Neural cell (in vitro differentiated cells): ENCODE results near the gene SNRPF. TPM values are rescaled to one million over a fixed set of nuclear protein-coding genes. Genes with fewer than 3 reads are reported as not detected.

Experiments
- H2AFZ ChIP-seq: fragments of 200-600, 300-800 bp; sonication (generic), shearing (Covaris generic); 2 replicates; pipeline ENCODE4 v1.6.0; 2014; ENCODE audit warnings: low read depth, mild to moderate bottlenecking, antibody characterized with exemption, low read length, moderate library complexity
- H3F3A ChIP-seq: fragments of 200-600 bp; shearing (Covaris generic); 2 replicates; pipeline ENCODE4 v1.6.1; 2016; ENCODE audit warnings: mild to moderate bottlenecking, moderate library complexity, mixed read lengths, antibody characterized with exemption, low read length; ENCODE audit not compliant: insufficient read depth, poor library complexity, severe bottlenecking
- H3K27ac ChIP-seq: fragments of 200-600, 300-800 bp; sonication (generic), shearing (Covaris generic); 2 replicates; pipeline ENCODE4 v1.5.1; 2014; ENCODE audit warnings: mild to moderate bottlenecking, low read length, moderate library complexity
- H3K27me3 ChIP-seq: fragments of 300-800, 200-600 bp; sonication (generic), shearing (Covaris generic); 2 replicates; pipeline ENCODE4 v1.6.0; 2014; ENCODE audit warnings: mild to moderate bottlenecking, low read depth, low read length, moderate library complexity; ENCODE audit not compliant: insufficient read depth
- H3K36me3 ChIP-seq: fragments of 300-800, 200-600 bp; sonication (generic), shearing (Covaris generic); 2 replicates; pipeline ENCODE4 v1.5.1; 2014; ENCODE audit warnings: mild to moderate bottlenecking, antibody characterized with exemption, low read length, moderate library complexity; ENCODE audit not compliant: insufficient read depth
- H3K4me2 ChIP-seq: fragments of 300-800, 200-600 bp; sonication (generic), shearing (Covaris generic); 2 replicates; pipeline ENCODE4 v1.6.0; 2014; ENCODE audit warnings: mild to moderate bottlenecking, low read length
- H3K4me3 ChIP-seq: fragments of 300-800, 200-600 bp; sonication (generic), shearing (Covaris generic); 2 replicates; pipeline ENCODE4 v1.5.1; 2014; ENCODE audit warnings: mild to moderate bottlenecking, low read length, moderate library complexity
- H3K79me2 ChIP-seq: fragments of 200-600 bp; shearing (Covaris generic); replicated peaks from 2 replicates; pipeline ENCODE4 v1.6.0; 2014; ENCODE audit warnings: mild to moderate bottlenecking, low read length, moderate library complexity; ENCODE audit not compliant: insufficient read depth
- H3K9ac ChIP-seq: fragments of 300-800, 200-600 bp; sonication (generic), shearing (Covaris generic); 2 replicates; pipeline ENCODE4 v1.6.1; 2016; ENCODE audit warnings: mild to moderate bottlenecking, low read length, mixed read lengths
- H3K9me2 ChIP-seq: fragments of 200-600 bp; shearing (Covaris generic); 2 replicates; pipeline ENCODE4 v1.6.1; 2016; ENCODE audit warnings: mild to moderate bottlenecking, low read length, mixed read lengths; ENCODE audit not compliant: insufficient read depth
- H3K9me3 ChIP-seq: fragments of 200-600, 300-800 bp; sonication (generic), shearing (Covaris generic); 2 replicates; pipeline ENCODE4 v1.6.1; 2016; ENCODE audit warnings: mild to moderate bottlenecking, mixed run types, low read length, moderate library complexity, mixed read lengths
- H4K20me1 ChIP-seq: fragments of 200-600 bp; shearing (Covaris generic); 2 replicates; pipeline ENCODE4 v1.6.1; 2016; ENCODE audit warnings: mild to moderate bottlenecking, mixed run types; ENCODE audit not compliant: insufficient read depth
- EP300 ChIP-seq: fragments of 450-650 bp; conservative IDR thresholded peaks from 2 replicates; pipeline ENCODE4 v1.6.1; 2014; ENCODE audit warnings: antibody characterized with exemption, mild to moderate bottlenecking, moderate library complexity; ENCODE audit not compliant: poor library complexity, severe bottlenecking
- EZH2 ChIP-seq: fragments of 200-600, 300-800 bp; shearing (Covaris generic), sonication (generic); IDR thresholded peaks from 2 replicates; pipeline ENCODE4 v1.6.1; 2014; ENCODE audit warnings: antibody characterized with exemption, low read length, borderline replicate concordance, mild to moderate bottlenecking; ENCODE audit not compliant: insufficient read depth, poor library complexity, severe bottlenecking
- MXI1 ChIP-seq: fragments of 450-650 bp; conservative IDR thresholded peaks from 2 replicates; pipeline ENCODE4 v1.6.1; 2014; ENCODE audit warnings: antibody characterized with exemption, mild to moderate bottlenecking; ENCODE audit not compliant: poor library complexity, severe bottlenecking
- POLR2AphosphoS5 ChIP-seq: IDR thresholded peaks from 2 replicates; pipeline ENCODE4 v1.6.1; 2012
- RAD21 ChIP-seq: fragments of 450-650 bp; conservative IDR thresholded peaks from 2 replicates; pipeline ENCODE4 v1.6.1; 2014; ENCODE audit warnings: antibody characterized with exemption, mild to moderate bottlenecking, moderate library complexity
- REST ChIP-seq: IDR thresholded peaks from 2 replicates; pipeline ENCODE4 v1.6.1; 2012; ENCODE audit warnings: borderline replicate concordance
- SMC3 ChIP-seq: fragments of 450-650 bp; conservative IDR thresholded peaks from 2 replicates; pipeline ENCODE4 v1.6.1; 2014; ENCODE audit warnings: antibody characterized with exemption, mild to moderate bottlenecking, moderate library complexity; ENCODE audit not compliant: poor library complexity
- TAF1 ChIP-seq: IDR thresholded peaks from 2 replicates; pipeline ENCODE4 v1.6.1; 2012; ENCODE audit warnings: low read depth
- polyA plus RNA-seq: library from polyadenylated mRNA; depleted of rRNA; stranded (reverse); fragments of >200 nt; gene quantifications from 2 replicates; pipeline ENCODE4 v1.2.3, GENCODE V29; 2014
- TF ChIP-seq, protein P1 (sequence below): fragments of 450-650 bp; IDR thresholded peaks from 2 replicates; pipeline ENCODE4 v1.5.1; 2014; ENCODE audit warnings: antibody characterized with exemption, mild to moderate bottlenecking, moderate library complexity; ENCODE audit not compliant: poor library complexity, severe bottlenecking

Gene SNRPF
- polyA plus RNA-seq, 1 donor from 2014 or later, result 42.1 TPM

- TF ChIP-seq EP300, result no peak
- TF ChIP-seq, protein P1, sequence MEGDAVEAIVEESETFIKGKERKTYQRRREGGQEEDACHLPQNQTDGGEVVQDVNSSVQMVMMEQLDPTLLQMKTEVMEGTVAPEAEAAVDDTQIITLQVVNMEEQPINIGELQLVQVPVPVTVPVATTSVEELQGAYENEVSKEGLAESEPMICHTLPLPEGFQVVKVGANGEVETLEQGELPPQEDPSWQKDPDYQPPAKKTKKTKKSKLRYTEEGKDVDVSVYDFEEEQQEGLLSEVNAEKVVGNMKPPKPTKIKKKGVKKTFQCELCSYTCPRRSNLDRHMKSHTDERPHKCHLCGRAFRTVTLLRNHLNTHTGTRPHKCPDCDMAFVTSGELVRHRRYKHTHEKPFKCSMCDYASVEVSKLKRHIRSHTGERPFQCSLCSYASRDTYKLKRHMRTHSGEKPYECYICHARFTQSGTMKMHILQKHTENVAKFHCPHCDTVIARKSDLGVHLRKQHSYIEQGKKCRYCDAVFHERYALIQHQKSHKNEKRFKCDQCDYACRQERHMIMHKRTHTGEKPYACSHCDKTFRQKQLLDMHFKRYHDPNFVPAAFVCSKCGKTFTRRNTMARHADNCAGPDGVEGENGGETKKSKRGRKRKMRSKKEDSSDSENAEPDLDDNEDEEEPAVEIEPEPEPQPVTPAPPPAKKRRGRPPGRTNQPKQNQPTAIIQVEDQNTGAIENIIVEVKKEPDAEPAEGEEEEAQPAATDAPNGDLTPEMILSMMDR, result no peak
- TF ChIP-seq RAD21, result no peak
- no peak for TF ChIP-seq POLR2AphosphoS5
- TF ChIP-seq TAF1, result no peak
- TF ChIP-seq SMC3, result no peak
- TF ChIP-seq EZH2, result no peak
- no peak for TF ChIP-seq REST
- TF ChIP-seq MXI1, result no peak
- Histone ChIP-seq H3K9ac (no peak overlapping the region), H4K20me1 (no peaks in the 10 kb centered on the region), H3K4me2 (no peak overlapping the region), H3K27me3 (no peaks in the 10 kb centered on the region), H3K79me2 (no peaks in the 10 kb centered on the region), H3K9me2 (no peaks in the 10 kb centered on the region), H2AFZ (no peak overlapping the region), H3K27ac (no peak overlapping the region), H3K4me3 (no peak overlapping the region), H3K9me3 (no peaks in the 10 kb centered on the region), H3F3A (no peaks in the 10 kb centered on the region), H3K36me3 (no peaks in the 10 kb centered on the region)
Measured at GRCh38 chr12:95834572-95834971, 24.2 kb upstream of the SNRPF start.

DNA sequence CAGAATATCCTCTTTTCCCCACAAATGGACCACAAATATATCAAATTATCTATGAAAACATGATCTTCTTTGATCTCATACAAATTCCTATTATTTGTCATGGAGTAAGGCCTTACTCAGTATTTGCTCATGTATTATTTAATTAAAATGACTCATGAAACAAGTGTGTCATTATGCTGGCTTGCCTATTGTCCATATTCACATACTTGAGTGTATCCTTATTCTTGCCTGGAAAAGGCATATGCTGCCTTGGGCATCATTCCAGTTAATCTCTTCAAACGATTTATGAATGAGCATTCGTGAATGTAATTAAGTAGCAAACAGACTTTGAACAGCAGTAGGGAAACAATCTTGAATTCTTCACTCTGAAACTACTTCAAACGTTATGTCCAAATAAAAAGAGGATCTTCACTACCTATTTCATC, 22.6 kb upstream of the SNRPF start:
- no peaks in the 10 kb centered on the region for H3K9me2 ChIP-seq
- TF ChIP-seq EZH2, result no peak
- no peak for TF ChIP-seq TAF1
- no peak for TF ChIP-seq EP300
- no peak for TF ChIP-seq POLR2AphosphoS5
- TF ChIP-seq, protein P1, result no peak
- no peak for TF ChIP-seq REST
- TF ChIP-seq MXI1, result no peak
- TF ChIP-seq RAD21, result no peak
- TF ChIP-seq SMC3, result no peak
- no peaks in the 10 kb centered on the region for H3K36me3 ChIP-seq
- no peaks in the 10 kb centered on the region for H3K9me3 ChIP-seq
- no peak overlapping the region for H3K4me3 ChIP-seq
- H2AFZ ChIP-seq, result no peak overlapping the region
- H3F3A ChIP-seq, result no peaks in the 10 kb centered on the region
- no peak overlapping the region for H3K27ac ChIP-seq
- no peaks in the 10 kb centered on the region for H3K27me3 ChIP-seq
- no peaks in the 10 kb centered on the region for H3K79me2 ChIP-seq
- no peaks in the 10 kb centered on the region for H4K20me1 ChIP-seq
- H3K9ac ChIP-seq, result no peak overlapping the region
- no peak overlapping the region for H3K4me2 ChIP-seq
